Stimulated activated CD4-positive, alpha-beta T cell treated with anti-CD3 and anti-CD28 coated beads, Interleukin-15, amount 100 ng/mL, for 24 hours (primary cell): ENCODE results near the gene CTH.
"Not testable (repeated sequence)": the region's sequence is repeated elsewhere in the genome, so short reads cannot be mapped to it uniquely, and the experiment has no call there.

Experiments used
- DNase-seq: peaks from one replicate; pipeline ENCODE4 v3.0.0-alpha.2; 2020

Gene CTH

GRCh38 chr1:70410604-70411359 lies at the start of gene CTH:
TSS of gene CTH (plus strand) at chr1:70411268. CDS start at chr1:70411416, 148 bp downstream.
- peak; percentile 96 for DNase-seq

- DNase-seq: no peak
Measured at GRCh38 chr1:70361727-70362398, 49.2 kb upstream of the CTH start.

- no peak for DNase-seq
Measured at GRCh38 chr1:70364439-70364838, 46.6 kb upstream of the CTH start.

- not testable (repeated sequence) for DNase-seq
Measured at GRCh38 chr1:70366425-70366952, 44.6 kb upstream of the CTH start.

- DNase-seq: not testable (repeated sequence)
Measured at GRCh38 chr1:70366997-70367396, 44.1 kb upstream of the CTH start.

GRCh38 chr1:70367397-70367796 lies 43.7 kb upstream of the CTH start:
- not testable (repeated sequence) for DNase-seq

- DNase-seq: not testable (repeated sequence)
Measured at GRCh38 chr1:70371586-70371985, 39.5 kb upstream of the CTH start.

GRCh38 chr1:70372426-70372825 lies 38.6 kb upstream of the CTH start:
- DNase-seq: no peak

GRCh38 chr1:70373580-70373979 lies 37.5 kb upstream of the CTH start:
- DNase-seq: not testable (repeated sequence)

- no peak for DNase-seq
Measured at GRCh38 chr1:70376196-70376595, 34.9 kb upstream of the CTH start.

GRCh38 chr1:70382682-70383081 lies 28.4 kb upstream of the CTH start:
- no peak for DNase-seq

- DNase-seq: no peak
Measured at GRCh38 chr1:70383483-70383882, 27.6 kb upstream of the CTH start.

GRCh38 chr1:70384542-70384941 lies 26.5 kb upstream of the CTH start:
- DNase-seq: no peak

- DNase-seq: no peak
Measured at GRCh38 chr1:70385477-70385876, 25.6 kb upstream of the CTH start.

GRCh38 chr1:70386121-70386520 lies 24.9 kb upstream of the CTH start:
- DNase-seq: no peak

GRCh38 chr1:70387507-70387906 lies 23.6 kb upstream of the CTH start:
- no peak for DNase-seq

GRCh38 chr1:70392626-70393025 lies 18.4 kb upstream of the CTH start:
- DNase-seq: no peak

- no peak for DNase-seq
Measured at GRCh38 chr1:70396607-70397006, 14.5 kb upstream of the CTH start.

GRCh38 chr1:70397013-70397412 lies 14.1 kb upstream of the CTH start:
- no peak for DNase-seq

GRCh38 chr1:70400335-70400734 lies 10.7 kb upstream of the CTH start:
- DNase-seq: no peak

GRCh38 chr1:70401974-70402373 lies 9.1 kb upstream of the CTH start:
- no peak for DNase-seq

- DNase-seq: no peak
Measured at GRCh38 chr1:70403759-70404158, 7.3 kb upstream of the CTH start.

GRCh38 chr1:70405780-70406416 lies 5.2 kb upstream of the CTH start:
- no peak for DNase-seq

- no peak for DNase-seq
Measured at GRCh38 chr1:70409136-70409535, 1.9 kb upstream of the CTH start.
